GM19193 (cell line): Measurements from ENCODE around the gene GPI.

Experiments used
- POLR2A ChIP-seq: IDR thresholded peaks from 4 replicates; pipeline ENCODE4 v1.6.1; 2011; ENCODE audit not compliant: insufficient read depth, insufficient read length; ENCODE audit errors: extremely low read depth

The GPI gene

DNA sequence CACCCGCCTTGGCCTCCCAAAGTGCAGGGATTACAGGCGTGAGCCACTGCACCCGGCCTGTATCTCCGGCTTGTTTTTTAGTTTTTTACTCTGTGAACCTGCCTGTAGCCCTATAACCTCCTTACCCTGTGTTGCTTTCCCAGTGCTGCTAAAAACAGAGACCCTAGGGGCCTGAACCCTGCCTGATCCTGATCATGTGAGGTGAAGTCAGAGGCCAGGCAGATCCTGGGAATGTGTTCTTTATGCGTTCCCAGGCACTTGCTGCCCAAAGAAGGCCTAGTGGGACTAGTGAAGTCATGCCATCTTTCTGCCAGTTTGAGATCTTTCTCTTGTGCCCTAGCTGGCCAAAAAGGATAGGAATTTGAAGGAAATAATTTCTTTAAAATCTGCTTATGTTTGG is 67.8 kb downstream of the GPI start:
- TF ChIP-seq POLR2A, result no peak

GRCh38 chr19:34436716-34437115 is 71.7 kb downstream of the GPI start:
- no peak for TF ChIP-seq POLR2A

DNA sequence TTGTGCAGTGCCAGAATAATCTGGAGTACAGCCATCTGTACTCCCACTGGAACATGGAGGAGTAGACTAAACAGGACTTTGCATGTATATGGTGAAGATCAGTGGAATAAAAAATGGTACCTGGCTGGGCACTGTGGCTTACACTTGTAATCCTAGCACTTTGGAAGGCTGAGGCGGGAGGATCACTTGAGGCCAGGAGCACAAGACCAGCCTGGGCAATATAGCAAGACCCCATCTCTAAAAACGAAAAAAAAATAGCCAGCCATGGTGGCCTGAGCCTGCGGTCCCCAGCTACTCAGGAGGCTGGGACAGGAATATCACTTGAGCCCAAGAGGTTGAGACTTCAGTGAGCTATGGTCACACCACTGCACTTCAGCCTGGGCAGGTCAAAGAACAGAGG is 83.2 kb downstream of the GPI start:
- TF ChIP-seq POLR2A, result no peak
